Transverse colon (tissue), 4 donors: Measurements from ENCODE around the gene NCS1. TPM values are rescaled to one million over a fixed set of nuclear protein-coding genes. Genes with fewer than 3 reads are reported as not detected.

ENCODE experiments used
- DNase-seq: peaks from one replicate; pipeline ENCODE4 v3.0.0-alpha.2; 2019
- H3K27ac ChIP-seq, 4 donors: fragments of 200-600 bp; sonication (generic); 2 replicates each; pipeline ENCODE4 v1.5.1; 2016 to 2018; ENCODE audit warnings: inconsistent platforms in 4 of 4
- H3K27me3 ChIP-seq: fragments of 200-600 bp; sonication (generic); 2 replicates; pipeline ENCODE4 v1.5.1; 2017; ENCODE audit warnings: inconsistent platforms
- H3K36me3 ChIP-seq, 4 donors: fragments of 200-600 bp; sonication (generic); 2 replicates each; pipeline ENCODE4 v1.5.1; 2017 to 2019; ENCODE audit warnings: inconsistent platforms in 4 of 4
- H3K4me1 ChIP-seq, 4 donors: fragments of 200-600 bp; sonication (generic); 2 replicates each; pipeline ENCODE4 v1.5.1; 2017 to 2020; ENCODE audit warnings: inconsistent platforms in 4 of 4
- H3K4me3 ChIP-seq, 4 donors: fragments of 200-600 bp; sonication (generic); 1 replicate in 1 of 4; 2 replicates in 3 of 4; pipeline versions ENCODE4 v1.5.1 to v1.6.1; 2017 to 2019; ENCODE audit warnings: inconsistent platforms in 4 of 4
- H3K9me3 ChIP-seq, 2 donors: fragments of 200-600 bp; sonication (generic); 2 replicates each; pipeline ENCODE4 v1.5.1; 2017 to 2019; ENCODE audit warnings: inconsistent platforms in 2 of 2
- CTCF ChIP-seq, 5 experiments: fragments of 200-600 bp in 3 of 5; fragments of 450-650 bp in 2 of 5; sonication (generic) in 3 of 5; IDR thresholded peaks; 1 replicate in 2 of 5; 2 replicates in 3 of 5; pipeline ENCODE4 v1.5.1; 2016 to 2017; ENCODE audit warnings: antibody characterized with exemption in 5 of 5, inconsistent platforms in 3 of 5, mild to moderate bottlenecking in 2 of 5, moderate library complexity in 1 of 5
- EP300 ChIP-seq: sonication (generic); formaldehyde crosslinking; IDR thresholded peaks from one replicate; pipeline ENCODE4 v1.6.1; 2017; ENCODE audit warnings: antibody characterized with exemption, low read depth
- POLR2A ChIP-seq: fragments of 450-650 bp; IDR thresholded peaks from one replicate; pipeline ENCODE4 v1.6.1; 2016; ENCODE audit warnings: antibody characterized with exemption, mild to moderate bottlenecking, moderate library complexity
- POLR2AphosphoS5 ChIP-seq, 3 donors: sonication (generic); formaldehyde crosslinking; IDR thresholded peaks; one replicate each; pipeline ENCODE4 v1.6.1; 2016; ENCODE audit warnings: antibody characterized with exemption in 3 of 3
- WGBS, 2 donors: methylation state at CpG; one replicate each; pipeline ENCODE4 v1.1.5; 2018; ENCODE audit warnings: low coverage in 1 of 2; 5-methylcytosine and 5-hydroxymethylcytosine counted together
- in situ Hi-C, 4 donors: fragments of 200-750 bp; cut with MboI; loops; one replicate each; pipeline versions ENCODE4 v1.15.0 to v1.15.1; 2017; ENCODE audit warnings: low sequenced_read_pairs in 3 of 4, low pct_ligation_motif_present in 1 of 4, low pct_unique_long_range_greater_than_20kb in 1 of 4
- intact Hi-C: fragments of 100-400 bp; cut with DNase I; formaldehyde crosslinking; loops from one replicate; pipeline ENCODE4 v1.15.1; 2023; ENCODE audit warnings: low total_unique reads
- total RNA-seq, 4 donors: library from RNA; depleted of rRNA; stranded (reverse); fragments of >200 nt; gene quantifications; one replicate each; pipeline ENCODE4 v1.1.0, GENCODE V29; 2016

NCS1 gene
- total RNA-seq, 4 donors from 2014 or later, result 11.9 to 66.5 (median 25.9) TPM

GRCh38 chr9:130239363-130239695 is 67.1 kb downstream of the NCS1 start:
- no peaks in the 10 kb centered on the region for H3K27me3 ChIP-seq
- intact Hi-C loops, result loop anchor here (10.0 kb wide), 1 partner anchor 355 kb away; no protein-coding TSS in a partner anchor
- TF ChIP-seq EP300 (no peak), CTCF (IDR thresholded peaks at IDR 0.05) (no peak), POLR2A (no peak), POLR2AphosphoS5 (IDR thresholded peaks at IDR 0.05) (no peak)
- DNase-seq, result no peak
- no peak overlapping the region for H3K4me3 ChIP-seq
- in situ Hi-C loops, result loop anchor here (5.0 to 25.0 kb wide), 4 partner anchors 125 to 352 kb away; no protein-coding TSS in a partner anchor
- H3K36me3 ChIP-seq, result no peaks in the 10 kb centered on the region
- 92% methylated on average over 3 of the region's 3 CpGs; no CpG with 5 or more reads in 1 of the 2 donors for WGBS, 2 donors
- peak overlapping the region in 2 of 4 donors; percentile 44 to 62 for H3K27ac ChIP-seq
- peaks cover 3 to 21% (median 17%) of the 10 kb centered on the region in 4 donors for H3K4me1 ChIP-seq
- H3K9me3 ChIP-seq, result no peaks in the 10 kb centered on the region

GRCh38 chr9:130239741-130240241 is 67.6 kb downstream of the NCS1 start:
- no peaks in the 10 kb centered on the region for H3K36me3 ChIP-seq
- H3K27me3 ChIP-seq, result no peaks in the 10 kb centered on the region
- in situ Hi-C loops (loop anchor here (5.0 to 25.0 kb wide), 4 partner anchors 125 to 352 kb away; no protein-coding TSS in a partner anchor), intact Hi-C loops (loop anchor here (5.0 to 10.0 kb wide), 2 partner anchors 103 to 355 kb away; no protein-coding TSS in a partner anchor)
- DNase-seq, result no peak
- TF ChIP-seq EP300, result no peak
- no peak for TF ChIP-seq POLR2AphosphoS5 (IDR thresholded peaks at IDR 0.05)
- no peak for TF ChIP-seq CTCF (IDR thresholded peaks at IDR 0.05)
- no peak for TF ChIP-seq POLR2A
- no peaks in the 10 kb centered on the region for H3K9me3 ChIP-seq
- WGBS, 2 donors, result 0 to 28% methylated on average over 1 to 9 of the region's 9 CpGs
- H3K4me1 ChIP-seq, result peaks cover 3 to 21% (median 17%) of the 10 kb centered on the region in 4 donors
- H3K4me3 ChIP-seq, result no peak overlapping the region
- peak overlapping the region in 2 of 4 donors; percentile 44 to 62 for H3K27ac ChIP-seq

DNA sequence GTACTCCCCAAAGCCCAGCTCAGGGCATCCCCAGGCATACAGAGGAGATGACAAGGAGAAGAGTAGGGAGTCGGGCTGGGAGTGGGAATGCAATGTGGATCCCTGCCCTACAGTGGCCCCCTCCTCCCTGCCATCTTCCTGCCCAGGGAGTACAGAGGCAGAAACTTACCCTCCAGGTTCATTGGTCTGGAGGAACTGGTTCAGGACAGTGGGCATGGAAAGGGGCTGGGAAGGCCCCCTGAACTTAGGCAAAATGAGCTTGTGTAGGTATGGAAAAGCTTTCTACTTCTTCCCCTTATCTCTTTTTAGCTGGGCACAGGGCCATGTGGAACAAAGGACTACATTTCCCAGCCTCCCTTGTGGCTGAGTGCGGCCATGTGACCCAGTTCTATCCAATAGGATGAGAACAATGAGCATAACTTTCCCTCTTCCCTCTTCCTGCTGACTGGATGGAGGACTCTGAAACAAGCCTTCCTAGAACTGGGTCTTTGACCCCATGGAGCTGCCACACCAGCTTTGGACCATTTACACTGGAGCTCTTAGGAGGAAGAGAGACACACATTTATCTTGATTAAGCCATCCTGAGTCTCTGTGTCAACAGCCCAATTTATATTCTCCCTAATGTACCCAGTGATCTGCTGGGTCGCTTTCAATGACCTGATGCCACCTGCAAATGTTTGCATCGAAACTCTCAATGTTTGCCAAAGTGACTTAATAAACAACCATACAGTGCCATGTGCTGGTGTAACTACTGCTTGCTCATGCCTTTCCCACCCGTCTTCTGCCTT is 68.4 kb downstream of the NCS1 start:
- H3K4me3 ChIP-seq, result no peak overlapping the region
- no peak for TF ChIP-seq POLR2AphosphoS5 (IDR thresholded peaks at IDR 0.05)
- TF ChIP-seq EP300, result no peak
- TF ChIP-seq POLR2A, result no peak
- no peak for TF ChIP-seq CTCF (IDR thresholded peaks at IDR 0.05)
- no peaks in the 10 kb centered on the region for H3K27me3 ChIP-seq
- peak; percentile 53 for DNase-seq
- H3K9me3 ChIP-seq, result no peaks in the 10 kb centered on the region
- H3K36me3 ChIP-seq, result no peaks in the 10 kb centered on the region
- peaks cover 3 to 19% (median 17%) of the 10 kb centered on the region in 4 donors for H3K4me1 ChIP-seq
- in situ Hi-C loops, result loop anchor here in 3 of 4 donors (25.0 kb wide), 2 partner anchors 128 to 353 kb away; no protein-coding TSS in a partner anchor
- peak overlapping the region in 2 of 4 donors; percentile 31 to 62 for H3K27ac ChIP-seq
- WGBS, 2 donors, result 69 to 85% methylated on average over 2 to 5 of the region's 5 CpGs
- intact Hi-C loops, result loop anchor here (5.0 kb wide), 1 partner anchor 102 kb away; no protein-coding TSS in a partner anchor

DNA sequence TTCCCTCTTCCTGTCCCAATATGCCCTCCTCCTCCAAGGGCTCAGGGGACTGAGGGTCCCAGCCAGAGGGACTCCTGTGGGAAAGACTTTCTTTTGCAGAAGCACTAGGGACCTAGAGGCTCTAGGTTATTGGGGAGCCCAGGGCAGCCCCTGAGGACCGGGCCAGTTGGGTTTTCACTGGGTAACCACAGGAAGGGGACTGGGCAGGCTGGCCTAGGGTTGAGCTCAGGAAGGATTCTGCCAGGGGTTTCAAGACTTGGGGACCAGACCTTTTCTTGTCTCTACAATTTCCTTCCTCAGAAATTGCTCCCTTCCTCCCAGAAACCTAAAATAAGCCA is 69.0 kb downstream of the NCS1 start:
- H3K27ac ChIP-seq, result peak overlapping the region in 1 of 4 donors; percentile 27
- WGBS, 2 donors, result 90% methylated on average over 1 of the region's 1 CpG; no CpG with 5 or more reads in 1 of the 2 donors
- no peaks in the 10 kb centered on the region for H3K36me3 ChIP-seq
- in situ Hi-C loops, result loop anchor here in 3 of 4 donors (25.0 kb wide), 2 partner anchors 129 to 354 kb away; no protein-coding TSS in a partner anchor
- H3K27me3 ChIP-seq, result no peaks in the 10 kb centered on the region
- intact Hi-C loops, result loop anchor here (5.0 kb wide), 1 partner anchor 101 kb away; no protein-coding TSS in a partner anchor
- H3K4me3 ChIP-seq, result no peak overlapping the region
- peaks cover 0 to 13% (median 11%) of the 10 kb centered on the region in 4 donors for H3K4me1 ChIP-seq
- H3K9me3 ChIP-seq, result no peaks in the 10 kb centered on the region
- no peak for DNase-seq
- TF ChIP-seq POLR2AphosphoS5 (IDR thresholded peaks at IDR 0.05) (no peak), EP300 (no peak)
